CD8-positive, alpha-beta memory T cell (primary cell): Measurements from ENCODE around the gene PWWP2B. TPM values are rescaled to one million over a fixed set of nuclear protein-coding genes. Genes with fewer than 3 reads are reported as not detected.

Source experiments
- CTCF ChIA-PET: fragments of 350-600 bp; sonication (Branson Sonifier 250); formaldehyde crosslinking; loops from one replicate; lab custom pipeline; 2021; ENCODE audit warnings: antibody characterized with exemption; lab: Charles Lee
- POLR2A ChIA-PET: fragments of 350-600 bp; sonication (Branson Sonifier 250); formaldehyde crosslinking; loops from one replicate; lab custom pipeline; 2021; ENCODE audit warnings: antibody characterized with exemption; lab: Charles Lee
- DNase-seq, 5 donors: peaks; one replicate each; pipeline versions ENCODE4 v3.0.0 to v3.0.0-alpha.2; 2020 to 2022; ENCODE audit warnings: mixed read lengths in 1 of 5
- H3K27ac ChIP-seq: one replicate; pipeline ENCODE4 v1.7.0; 2013; ENCODE audit warnings: low read depth, mild to moderate bottlenecking, low read length, moderate library complexity
- H3K27me3 ChIP-seq: 2 replicates; pipeline ENCODE4 v1.7.0; 2013; ENCODE audit warnings: low read length, mild to moderate bottlenecking; ENCODE audit not compliant: insufficient read depth, poor library complexity, severe bottlenecking
- H3K36me3 ChIP-seq: 2 replicates; pipeline ENCODE4 v1.7.0; 2013; ENCODE audit warnings: mild to moderate bottlenecking, low read length, moderate library complexity; ENCODE audit not compliant: insufficient read depth
- H3K4me1 ChIP-seq: 2 replicates; pipeline ENCODE4 v1.7.0; 2013; ENCODE audit warnings: mild to moderate bottlenecking, low read length, moderate library complexity; ENCODE audit not compliant: insufficient read depth
- H3K4me3 ChIP-seq: 2 replicates; pipeline ENCODE4 v1.7.0; 2013; ENCODE audit warnings: mild to moderate bottlenecking, low read length
- H3K9me3 ChIP-seq: 2 replicates; pipeline ENCODE4 v1.7.0; 2013; ENCODE audit warnings: mild to moderate bottlenecking, low read length
- H3K27ac Mint-ChIP-seq, 8 donors: one replicate each; pipeline ENCODE4 v1.8.0; 2020 to 2021; ENCODE audit warnings: mixed read lengths in 8 of 8, mild to moderate bottlenecking in 6 of 8, inconsistent platforms in 3 of 8, moderate library complexity in 3 of 8
- H3K27me3 Mint-ChIP-seq, 2 donors: one replicate each; pipeline ENCODE4 v1.8.0; 2020 to 2021; ENCODE audit warnings: mixed read lengths in 2 of 2, mild to moderate bottlenecking in 1 of 2, moderate library complexity in 1 of 2
- H3K36me3 Mint-ChIP-seq, 3 donors: one replicate each; pipeline ENCODE4 v1.8.0; 2020 to 2021; ENCODE audit warnings: mixed read lengths in 3 of 3, inconsistent platforms in 1 of 3, mild to moderate bottlenecking in 1 of 3
- H3K4me1 Mint-ChIP-seq, 3 donors: one replicate each; pipeline ENCODE4 v1.8.0; 2020 to 2021; ENCODE audit warnings: mixed read lengths in 3 of 3, inconsistent platforms in 1 of 3, mild to moderate bottlenecking in 1 of 3
- H3K4me3 Mint-ChIP-seq, 7 donors: one replicate each; pipeline ENCODE4 v1.8.0; 2020 to 2021; ENCODE audit warnings: mixed read lengths in 7 of 7, mild to moderate bottlenecking in 6 of 7, moderate library complexity in 4 of 7, inconsistent platforms in 2 of 7
- H3K9me3 Mint-ChIP-seq, 5 donors: one replicate each; pipeline ENCODE4 v1.8.0; 2020 to 2022; ENCODE audit warnings: mixed read lengths in 5 of 5, mild to moderate bottlenecking in 3 of 5, moderate library complexity in 2 of 5, inconsistent platforms in 1 of 5
- polyA plus RNA-seq: library from polyadenylated mRNA; unstranded; fragments of 300-500 nt; fragmentation: Illumina TruSeq; gene quantifications from one replicate; pipeline ENCODE4 v1.2.3, GENCODE V29; 2021
- total RNA-seq, 2 experiments: library from RNA; stranded (reverse); gene quantifications; one replicate each; pipeline ENCODE4 v1.2.3, GENCODE V29; 2021

PWWP2B gene
- total and polyA plus RNA-seq, 3 experiments from 2014 or later, result 3.1 to 4.4 (median 3.7) TPM

DNA sequence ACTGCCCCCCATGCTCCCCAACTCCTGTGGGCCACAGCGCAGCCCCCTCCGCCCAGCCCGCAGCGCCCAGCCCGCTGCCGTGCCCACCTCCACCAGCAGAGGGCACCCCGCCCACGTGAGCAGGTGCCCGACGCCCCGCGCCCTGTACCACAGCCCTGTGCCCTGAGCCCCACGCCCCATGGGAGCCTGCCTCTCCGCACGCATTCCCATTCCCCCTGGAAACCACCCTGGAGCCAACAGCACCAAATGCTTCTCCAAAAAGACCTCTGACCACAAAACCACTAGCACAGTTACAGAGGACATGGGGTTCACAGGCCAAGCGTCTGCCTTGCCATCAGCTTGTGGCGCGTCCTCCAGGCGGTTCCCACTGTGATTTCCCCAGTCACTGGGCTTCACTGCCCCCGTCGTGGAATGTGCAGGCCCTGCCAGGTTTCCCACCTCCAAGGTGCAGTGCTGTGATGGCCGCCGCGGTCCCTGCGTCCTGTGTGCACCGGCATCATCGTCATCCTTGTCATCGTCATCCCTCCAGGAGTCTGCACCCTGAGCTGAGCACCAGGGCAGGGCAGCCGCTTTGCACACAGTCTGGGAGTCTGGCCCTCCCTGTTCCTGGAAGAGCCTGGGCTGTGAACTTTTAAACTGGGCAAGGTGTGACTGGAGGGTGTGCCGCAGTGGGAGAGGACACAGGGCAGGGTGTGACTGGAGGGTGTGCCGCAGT lies 61.7 kb downstream of the PWWP2B start:
- POLR2A ChIA-PET, result interaction anchor here (0.5 kb wide), 1 partner anchor 12 kb away, joined by 6 read pairs; no protein-coding TSS in a partner anchor
- no peaks in the 10 kb centered on the region for H3K4me1 ChIP-seq
- no peaks in the 10 kb centered on the region for H3K9me3 ChIP-seq
- Mint-ChIP-seq H3K4me1 (peaks cover 0 to 3% (median 0%) of the 10 kb centered on the region in 3 donors), H3K27ac (peak overlapping the region in 2 of 8 donors; percentile 24 to 66), H3K4me3 (no peak overlapping the region), H3K9me3 (no peaks in the 10 kb centered on the region), H3K27me3 (peaks cover 0 to 1% of the 10 kb centered on the region in 2 donors), H3K36me3 (no peaks in the 10 kb centered on the region)
- peak; percentile 51 to 73 (median 59) for DNase-seq
- H3K36me3 ChIP-seq, result no peaks in the 10 kb centered on the region
- no peaks in the 10 kb centered on the region for H3K27me3 ChIP-seq
- no peak overlapping the region for H3K27ac ChIP-seq
- CTCF ChIA-PET, result interaction anchor here (0.8 to 2.2 kb wide), 8 partner anchors 21 to 185 kb away, joined by 3 to 11 read pairs (median 5); no protein-coding TSS in a partner anchor
- H3K4me3 ChIP-seq, result no peak overlapping the region

DNA sequence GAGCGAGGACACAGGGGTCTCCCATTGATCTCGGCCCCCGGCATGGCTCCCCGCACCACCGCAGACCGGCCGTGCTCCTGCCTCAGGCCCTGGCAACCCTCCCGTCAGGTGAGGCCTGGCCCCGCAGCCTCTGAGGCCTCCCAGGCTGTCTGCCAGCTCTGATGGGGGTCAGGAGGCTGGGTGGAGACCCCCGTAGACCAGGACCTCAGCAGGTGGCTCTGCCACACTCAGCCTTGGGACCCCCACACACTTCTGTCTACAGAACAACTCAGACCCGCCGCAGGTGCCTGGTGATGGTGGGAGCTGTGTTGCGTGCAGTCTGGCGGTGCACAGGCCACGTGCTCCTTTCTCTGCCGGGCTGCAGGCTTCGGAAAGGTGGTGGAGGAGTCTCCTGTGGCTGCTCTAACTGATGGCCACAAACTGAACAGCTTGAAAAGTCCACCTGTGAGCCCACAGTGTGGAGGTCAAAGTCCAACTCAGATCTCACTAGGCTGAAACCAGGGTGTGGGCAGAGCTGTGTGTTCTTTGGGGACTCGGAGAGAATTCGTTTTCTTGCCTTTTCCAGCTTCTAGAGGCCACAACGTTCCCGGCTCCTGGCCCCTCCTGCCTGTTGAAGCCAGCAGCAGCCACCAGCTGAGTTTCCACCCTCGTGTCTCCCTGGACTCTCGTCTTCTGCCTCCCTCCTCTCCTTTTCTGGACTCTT lies 62.5 kb downstream of the PWWP2B start:
- H3K4me3 ChIP-seq, result no peak overlapping the region
- H3K27ac ChIP-seq, result no peak overlapping the region
- no peaks in the 10 kb centered on the region for H3K27me3 ChIP-seq
- H3K4me1 ChIP-seq, result no peaks in the 10 kb centered on the region
- Mint-ChIP-seq H3K4me3 (no peak overlapping the region), H3K27ac (peak overlapping the region in 1 of 8 donors; percentile 77), H3K4me1 (peaks cover 0 to 3% (median 0%) of the 10 kb centered on the region in 3 donors), H3K27me3 (peaks cover 0 to 1% of the 10 kb centered on the region in 2 donors), H3K9me3 (no peaks in the 10 kb centered on the region), H3K36me3 (no peaks in the 10 kb centered on the region)
- no peaks in the 10 kb centered on the region for H3K9me3 ChIP-seq
- POLR2A ChIA-PET, result no interaction called here
- H3K36me3 ChIP-seq, result no peaks in the 10 kb centered on the region
- peak in 1 of 5 donors; percentile 37 for DNase-seq
- CTCF ChIA-PET, result interaction anchor here (0.6 to 2.2 kb wide), 11 partner anchors 20 to 805 kb away, joined by 3 to 11 read pairs (median 4); no protein-coding TSS in a partner anchor

DNA sequence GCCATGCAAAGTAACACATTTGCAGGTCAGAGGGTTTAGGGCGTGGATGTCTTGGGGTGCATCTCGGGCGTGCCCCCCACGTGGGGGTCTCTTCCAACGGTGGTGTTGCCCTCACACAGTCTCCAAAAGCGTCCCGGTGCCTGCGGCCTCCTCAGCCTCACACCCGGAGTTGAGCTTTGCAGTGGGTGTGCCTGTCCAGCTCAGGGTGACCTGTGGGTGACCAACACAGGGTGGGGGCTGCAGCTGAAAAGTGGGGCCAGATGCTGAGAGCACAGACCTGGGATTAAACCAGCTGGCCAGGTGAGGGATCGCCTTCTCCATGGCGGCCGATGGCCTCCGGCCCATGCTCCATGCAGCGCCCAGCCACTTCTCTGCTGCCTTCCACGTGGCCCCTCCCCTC lies 63.1 kb downstream of the PWWP2B start:
- Histone ChIP-seq H3K9me3 (no peaks in the 10 kb centered on the region), H3K4me3 (no peak overlapping the region), H3K4me1 (no peaks in the 10 kb centered on the region), H3K27me3 (no peaks in the 10 kb centered on the region), H3K36me3 (no peaks in the 10 kb centered on the region), H3K27ac (no peak overlapping the region)
- Mint-ChIP-seq H3K9me3 (no peaks in the 10 kb centered on the region), H3K4me3 (no peak overlapping the region), H3K4me1 (peaks cover 0 to 3% (median 0%) of the 10 kb centered on the region in 3 donors), H3K36me3 (no peaks in the 10 kb centered on the region), H3K27me3 (peaks cover 0 to 1% of the 10 kb centered on the region in 2 donors), H3K27ac (no peak overlapping the region)
- peak in 1 of 5 donors; percentile 44 for DNase-seq
- ChIA-PET POLR2A (no interaction called here), CTCF (interaction anchor here (0.6 to 2.2 kb wide), 11 partner anchors 20 to 805 kb away, joined by 3 to 11 read pairs (median 4); no protein-coding TSS in a partner anchor)

DNA sequence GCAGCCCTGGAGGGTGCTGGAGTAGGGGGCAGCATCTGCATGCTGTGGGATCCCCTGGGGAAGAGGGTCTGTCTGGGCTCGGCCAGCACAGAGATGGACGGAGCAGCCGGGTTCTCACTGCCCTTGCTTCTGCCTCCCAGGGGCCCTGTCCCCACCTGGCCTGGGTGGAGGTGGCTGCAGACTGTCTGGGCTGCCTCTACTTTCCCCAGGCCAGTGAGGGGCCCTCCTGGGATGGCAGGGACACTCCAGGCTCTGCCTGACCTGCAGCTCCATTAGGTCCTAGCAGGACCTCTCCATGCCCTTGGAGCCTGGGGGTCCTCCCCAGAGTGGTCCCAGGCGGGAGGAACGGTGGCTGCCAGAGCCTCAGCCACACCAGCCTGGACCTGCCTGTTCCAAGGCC lies 63.7 kb downstream of the PWWP2B start:
- Mint-ChIP-seq H3K4me1 (peaks cover 0 to 3% (median 0%) of the 10 kb centered on the region in 3 donors), H3K4me3 (no peak overlapping the region), H3K9me3 (no peaks in the 10 kb centered on the region), H3K27ac (peak overlapping the region in 1 of 8 donors; percentile 49), H3K27me3 (peaks cover 0 to 1% of the 10 kb centered on the region in 2 donors), H3K36me3 (no peaks in the 10 kb centered on the region)
- Histone ChIP-seq H3K4me1 (no peaks in the 10 kb centered on the region), H3K27me3 (no peaks in the 10 kb centered on the region), H3K27ac (no peak overlapping the region), H3K4me3 (no peak overlapping the region), H3K9me3 (no peaks in the 10 kb centered on the region), H3K36me3 (no peaks in the 10 kb centered on the region)
- POLR2A ChIA-PET, result no interaction called here
- CTCF ChIA-PET, result interaction anchor here (1.2 to 2.2 kb wide), 3 partner anchors 173 to 178 kb away, joined by 3 to 8 read pairs (median 4); no protein-coding TSS in a partner anchor
- peak in 1 of 5 donors; percentile 27 for DNase-seq

GRCh38 chr10:132461103-132461682 lies 64.2 kb downstream of the PWWP2B start:
- no peaks in the 10 kb centered on the region for H3K9me3 Mint-ChIP-seq
- ChIA-PET CTCF (interaction anchor here (1.2 kb wide), 1 partner anchor 173 kb away, joined by 3 read pairs; no protein-coding TSS in a partner anchor), POLR2A (no interaction called here)
- peaks cover 0 to 3% (median 0%) of the 10 kb centered on the region in 3 donors for H3K4me1 Mint-ChIP-seq
- peak in 1 of 5 donors; percentile 28 for DNase-seq
- no peaks in the 10 kb centered on the region for H3K36me3 Mint-ChIP-seq
- H3K4me3 Mint-ChIP-seq, result no peak overlapping the region
- H3K27ac Mint-ChIP-seq, result no peak overlapping the region
- no peaks in the 10 kb centered on the region for H3K36me3 ChIP-seq
- H3K27ac ChIP-seq, result no peak overlapping the region
- H3K4me3 ChIP-seq, result no peak overlapping the region
- no peaks in the 10 kb centered on the region for H3K9me3 ChIP-seq
- H3K4me1 ChIP-seq, result no peaks in the 10 kb centered on the region
- H3K27me3 Mint-ChIP-seq, result peaks cover 0 to 1% of the 10 kb centered on the region in 2 donors
- no peaks in the 10 kb centered on the region for H3K27me3 ChIP-seq

GRCh38 chr10:132461683-132462231 lies 64.8 kb downstream of the PWWP2B start:
- H3K27ac ChIP-seq, result no peak overlapping the region
- Mint-ChIP-seq H3K27ac (no peak overlapping the region), H3K9me3 (no peaks in the 10 kb centered on the region), H3K36me3 (no peaks in the 10 kb centered on the region), H3K4me1 (peaks cover 0 to 3% (median 0%) of the 10 kb centered on the region in 3 donors), H3K27me3 (peaks cover 0 to 1% of the 10 kb centered on the region in 2 donors), H3K4me3 (no peak overlapping the region)
- H3K9me3 ChIP-seq, result no peaks in the 10 kb centered on the region
- H3K4me1 ChIP-seq, result no peaks in the 10 kb centered on the region
- POLR2A ChIA-PET, result no interaction called here
- DNase-seq, result peak in 1 of 5 donors; percentile 20
- CTCF ChIA-PET, result no interaction called here
- no peaks in the 10 kb centered on the region for H3K36me3 ChIP-seq
- no peaks in the 10 kb centered on the region for H3K27me3 ChIP-seq
- no peak overlapping the region for H3K4me3 ChIP-seq

GRCh38 chr10:132462463-132463332 lies 65.7 kb downstream of the PWWP2B start:
- H3K4me1 ChIP-seq, result no peaks in the 10 kb centered on the region
- no peaks in the 10 kb centered on the region for H3K9me3 Mint-ChIP-seq
- no peak overlapping the region for H3K27ac Mint-ChIP-seq
- H3K4me3 Mint-ChIP-seq, result no peak overlapping the region
- no peak overlapping the region for H3K4me3 ChIP-seq
- no peaks in the 10 kb centered on the region for H3K36me3 ChIP-seq
- peaks cover 0 to 3% (median 0%) of the 10 kb centered on the region in 3 donors for H3K4me1 Mint-ChIP-seq
- no peaks in the 10 kb centered on the region for H3K36me3 Mint-ChIP-seq
- H3K27me3 ChIP-seq, result no peaks in the 10 kb centered on the region
- ChIA-PET POLR2A (no interaction called here), CTCF (no interaction called here)
- no peaks in the 10 kb centered on the region for H3K9me3 ChIP-seq
- H3K27me3 Mint-ChIP-seq, result peaks cover 0 to 1% of the 10 kb centered on the region in 2 donors
- peak in 1 of 5 donors; percentile 38 for DNase-seq
- no peak overlapping the region for H3K27ac ChIP-seq
